Measurements from ENCODE around the gene LDLR. TPM values are rescaled to one million over a fixed set of nuclear protein-coding genes. Genes with fewer than 3 reads are reported as not detected.
A peak's percentile ranks its signal among the peaks of the same experiment; 100 is the strongest.
"Not testable (repeated sequence)": the region's sequence is repeated elsewhere in the genome, so short reads cannot be mapped to it uniquely, and the experiment has no call there.

LDLR gene
- total RNA-seq, 1 donor from 2014 or later: 76.7 TPM

DNA sequence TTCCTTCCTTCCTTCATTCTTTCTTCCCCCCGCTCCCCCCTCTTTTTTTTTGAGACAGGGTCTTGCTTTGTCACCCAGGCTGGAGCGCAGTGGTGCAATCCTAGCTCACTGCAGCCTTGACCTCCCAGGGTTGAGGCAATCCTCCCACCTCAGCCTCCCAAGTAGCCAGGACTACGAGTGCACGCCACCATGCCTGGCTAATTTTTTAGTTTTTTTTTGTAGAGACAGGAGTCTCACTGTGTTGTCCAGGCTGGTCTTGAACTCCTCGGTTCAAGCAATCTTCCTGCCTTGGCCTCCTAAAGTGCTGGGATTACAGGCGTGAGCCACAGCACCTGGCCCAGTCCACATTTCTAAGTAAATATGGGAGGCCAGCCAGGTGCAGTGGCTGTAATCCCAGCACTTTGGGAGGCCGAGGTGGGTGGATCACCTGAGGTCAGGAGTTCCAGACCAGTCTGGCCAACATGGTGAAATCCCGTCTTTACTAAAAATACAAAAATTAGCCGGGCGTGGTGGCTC lies 50.8 kb downstream of the LDLR start:
- DNase-seq (ENCODE audit: low read depth): not testable (repeated sequence)

DNA sequence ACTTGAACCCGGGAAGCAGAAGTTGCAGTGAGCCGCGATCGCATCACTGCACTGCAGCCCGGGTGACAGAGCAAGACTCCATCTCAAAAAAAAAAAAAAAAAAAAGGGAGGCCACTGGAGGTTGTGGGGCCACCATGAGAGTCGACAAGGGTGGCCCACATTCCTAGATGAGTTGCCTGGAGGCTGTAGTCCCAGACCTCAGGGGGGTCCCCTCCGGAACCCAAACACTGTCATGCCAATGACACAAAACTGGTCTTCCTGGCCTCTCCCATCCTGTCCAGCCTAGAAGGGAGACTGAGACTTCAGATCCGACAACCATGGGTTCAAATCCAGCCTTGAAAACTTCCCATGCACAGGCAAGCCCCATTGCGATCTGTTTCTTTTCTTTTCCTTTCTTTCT lies 51.6 kb downstream of the LDLR start:
- DNase-seq (ENCODE audit: low read depth): no peak

DNA sequence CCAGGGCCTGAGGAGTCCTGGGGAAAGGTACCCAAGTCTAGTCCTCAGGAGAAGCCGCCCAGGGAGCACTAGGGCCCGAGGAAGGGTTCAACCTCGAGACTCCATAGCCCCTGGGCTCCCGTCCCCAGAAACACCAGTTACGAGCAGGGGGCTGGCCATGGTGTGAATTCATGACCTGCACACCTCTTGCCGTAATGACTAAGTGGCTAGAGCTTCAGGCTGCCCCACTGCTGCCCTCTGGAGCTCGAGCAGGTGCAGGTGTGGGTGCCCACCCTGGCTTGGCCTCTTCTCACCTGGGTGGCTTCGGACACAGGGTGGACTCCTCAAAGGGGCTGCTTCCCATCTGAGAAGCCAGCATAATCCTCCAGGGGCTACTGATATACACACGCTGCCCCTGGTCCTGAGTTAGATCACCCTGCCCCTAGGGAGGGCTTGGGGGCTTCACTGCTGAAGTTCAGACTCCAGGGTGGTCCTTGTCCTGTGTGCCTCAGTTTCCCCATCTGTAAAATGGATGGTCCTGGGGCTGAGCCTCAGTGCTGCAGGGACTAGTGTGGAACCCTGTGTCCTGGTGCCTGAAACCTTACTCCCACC lies 52.8 kb downstream of the LDLR start:
- no peak for DNase-seq (ENCODE audit: low read depth)

DNA sequence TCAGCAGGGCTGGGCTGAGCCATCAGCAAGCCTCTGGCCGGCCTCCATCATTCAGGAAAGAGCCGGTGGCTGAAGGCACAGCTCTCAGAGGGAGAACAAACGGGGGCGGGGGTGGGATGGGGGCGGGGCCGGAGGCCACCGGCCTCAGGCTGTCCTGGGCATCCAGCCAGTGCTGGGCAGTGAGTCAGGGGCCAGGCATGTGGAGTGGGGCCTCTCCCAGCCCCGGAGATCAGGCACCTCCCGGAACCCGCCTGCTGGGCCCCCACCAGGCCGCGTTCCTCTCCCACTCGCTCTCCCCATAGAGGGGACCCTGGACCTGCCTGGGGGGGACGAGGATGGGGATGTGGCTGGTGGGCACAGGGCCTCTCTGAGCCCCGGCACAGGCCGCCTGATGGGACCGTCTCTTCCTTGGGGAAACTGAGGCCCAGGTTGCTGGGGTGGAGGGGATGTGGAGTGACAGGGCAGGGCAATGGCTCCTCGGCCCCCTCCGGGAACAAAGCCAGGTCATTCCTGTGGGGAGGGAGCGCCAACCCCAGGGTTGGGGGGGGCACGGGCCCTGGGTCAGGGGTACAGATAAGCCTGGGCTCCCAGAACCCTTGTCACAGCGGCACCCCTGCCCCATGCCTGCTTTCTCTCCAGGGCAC lies 53.4 kb downstream of the LDLR start:
- DNase-seq (ENCODE audit: low read depth): peak; percentile 87

DNA sequence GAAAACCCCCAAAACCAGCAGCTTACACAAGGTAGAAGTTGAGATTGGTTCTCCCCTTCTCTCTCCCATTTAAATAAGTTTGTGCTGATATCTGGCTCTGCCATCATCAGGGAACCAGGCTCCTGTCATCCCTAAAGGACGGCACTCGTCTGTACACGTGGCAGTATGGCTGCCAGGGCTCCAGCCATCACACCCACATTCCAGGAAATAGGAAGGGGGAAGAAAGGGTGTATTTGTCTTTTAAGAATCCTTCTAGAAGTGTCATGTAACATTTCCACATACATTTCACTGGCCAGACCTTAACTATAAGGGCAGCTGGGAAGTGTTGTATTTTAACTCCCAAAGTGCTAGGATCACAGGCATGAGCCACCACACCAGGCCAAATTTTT lies 56.3 kb downstream of the LDLR start:
- DNase-seq (ENCODE audit: low read depth): no peak

DNA sequence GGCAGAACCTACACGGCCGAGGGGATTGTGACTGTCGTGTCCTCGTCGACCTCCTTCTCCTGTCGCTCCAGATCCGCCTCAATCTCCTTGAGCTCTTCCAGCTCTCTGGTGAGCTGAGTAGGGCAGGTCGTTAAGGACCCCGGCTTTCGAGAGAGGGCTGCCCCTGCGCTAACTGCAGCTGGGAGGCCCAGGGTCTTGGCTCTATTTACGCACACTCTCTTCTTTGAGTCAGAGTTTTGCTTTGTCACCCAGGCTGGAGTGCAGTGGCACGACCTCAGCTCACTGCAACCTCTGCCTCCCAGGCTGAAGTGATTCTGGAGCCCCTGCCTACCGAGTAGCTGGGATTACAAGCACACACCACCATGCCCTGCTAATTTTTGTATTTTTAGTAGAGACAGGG lies 58.7 kb downstream of the LDLR start:
- no peak for DNase-seq (ENCODE audit: low read depth)

DNA sequence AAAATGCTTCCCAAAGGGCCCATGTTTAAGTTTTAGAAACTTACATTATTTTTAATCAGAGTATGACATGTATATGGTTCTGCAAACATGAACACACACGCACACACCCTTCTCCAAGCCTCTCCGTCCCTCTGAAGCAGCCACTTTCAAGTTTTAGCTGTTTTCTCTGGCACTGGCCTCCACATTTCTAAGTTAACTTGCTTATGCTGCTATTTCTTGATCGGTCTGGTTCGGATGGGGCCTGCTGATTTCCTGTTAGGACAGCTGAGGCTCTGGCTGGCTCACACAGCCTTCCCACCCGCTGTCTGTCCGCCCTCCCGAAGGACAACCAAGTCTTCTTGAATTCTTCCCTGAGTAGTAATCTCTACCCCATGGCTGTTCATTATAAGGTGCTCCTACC lies 61.9 kb downstream of the LDLR start:
- DNase-seq (ENCODE audit: low read depth): no peak

DNA sequence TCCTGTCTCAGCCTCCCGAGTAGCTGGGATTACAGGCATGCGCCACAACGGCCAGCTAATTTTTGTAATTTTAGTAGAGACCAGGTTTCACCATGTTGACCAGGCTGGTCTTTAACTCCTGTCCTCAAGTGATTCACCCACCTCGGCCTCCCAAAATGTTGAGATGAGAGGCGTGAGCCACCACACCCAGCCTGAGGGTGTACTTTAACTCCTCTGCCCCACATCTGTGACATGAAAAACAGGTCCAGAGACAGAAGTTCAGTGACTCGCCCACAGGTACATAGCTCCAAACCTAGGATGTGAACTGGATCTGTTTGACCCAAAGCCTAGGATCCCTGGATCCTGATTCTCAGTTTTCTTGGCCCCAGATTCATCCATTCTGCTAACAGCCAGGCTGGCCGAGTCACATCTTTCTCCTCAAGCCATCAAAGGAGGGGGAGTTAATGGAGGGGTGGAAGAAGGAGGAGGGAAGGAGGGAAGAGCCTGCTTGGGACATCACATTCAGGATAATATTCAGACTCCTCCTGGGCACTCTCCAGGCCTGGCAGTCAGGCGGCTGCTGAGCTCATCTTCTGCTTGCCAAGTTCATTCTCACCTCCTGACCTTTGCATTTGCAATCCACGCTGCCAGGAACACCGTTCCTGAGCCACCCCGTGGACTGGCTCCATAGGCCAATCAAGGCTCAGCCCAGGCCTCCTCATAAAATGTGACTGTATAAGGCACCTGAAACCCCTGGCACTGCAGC lies 63.2 kb downstream of the LDLR start:
- DNase-seq (ENCODE audit: low read depth): peak; percentile 93

DNA sequence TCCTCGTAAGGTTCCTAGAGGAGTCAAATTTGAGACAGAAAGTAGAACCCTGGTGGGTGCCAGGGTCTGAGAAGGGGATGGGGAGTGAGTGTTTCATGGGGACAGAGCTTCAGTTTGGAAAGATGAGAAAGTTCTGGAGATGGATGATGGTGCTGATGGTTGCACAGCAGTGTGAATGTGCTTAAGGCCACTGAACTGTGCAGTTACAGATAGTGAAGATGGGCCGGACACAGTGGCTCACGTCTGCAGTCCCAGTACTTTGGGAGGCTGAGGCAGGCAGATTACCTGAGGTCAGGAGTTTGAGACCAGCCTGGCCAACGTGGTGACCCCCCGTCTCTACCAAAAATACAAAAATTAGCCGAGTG lies 65.4 kb downstream of the LDLR start:
- DNase-seq (ENCODE audit: low read depth): no peak

DNA sequence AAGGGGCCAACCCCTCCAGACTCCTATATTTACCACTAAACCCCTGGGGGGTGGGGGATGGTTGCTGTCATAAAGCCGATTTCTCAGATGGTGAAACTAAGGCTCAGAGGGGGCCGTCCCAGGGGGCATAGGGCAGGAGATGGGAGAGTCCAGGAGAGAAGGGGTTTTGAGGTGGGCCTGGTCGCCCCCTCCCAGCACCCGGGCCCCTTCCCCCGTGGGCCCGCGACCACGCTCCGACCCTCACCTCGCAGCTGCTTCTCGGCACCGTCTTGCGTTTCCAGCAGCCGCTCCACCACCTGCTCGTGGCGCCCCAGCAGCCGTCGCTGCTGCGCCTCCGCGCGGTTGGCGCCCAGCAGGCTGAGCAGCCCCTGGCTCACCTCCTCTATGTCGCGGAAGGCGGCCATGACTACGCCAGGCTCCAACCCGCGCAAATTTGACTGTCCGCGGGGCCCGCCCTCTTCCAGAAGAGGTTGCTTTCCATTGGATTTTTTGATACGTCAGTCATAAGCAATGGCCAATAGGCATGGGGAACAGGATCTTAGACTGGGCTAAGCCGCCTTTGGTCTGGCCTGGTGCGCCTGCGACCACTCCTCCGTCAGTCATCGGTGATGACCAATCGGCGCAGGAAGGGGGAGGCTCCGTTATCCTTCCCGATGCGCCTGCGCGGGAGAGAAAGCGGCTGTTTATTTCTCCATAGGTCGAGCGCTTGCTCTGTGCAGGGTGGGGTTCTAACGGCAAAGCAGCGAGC lies 66.3 kb downstream of the LDLR start, which contains the start of gene SPC24:
Gene SPC24, minus strand, starts transcription at position 410 of the 748 bp plus-strand sequence. Its CDS starts 6 bp downstream, at position 404.
- DNase-seq (ENCODE audit: low read depth): peak; percentile 96

DNA sequence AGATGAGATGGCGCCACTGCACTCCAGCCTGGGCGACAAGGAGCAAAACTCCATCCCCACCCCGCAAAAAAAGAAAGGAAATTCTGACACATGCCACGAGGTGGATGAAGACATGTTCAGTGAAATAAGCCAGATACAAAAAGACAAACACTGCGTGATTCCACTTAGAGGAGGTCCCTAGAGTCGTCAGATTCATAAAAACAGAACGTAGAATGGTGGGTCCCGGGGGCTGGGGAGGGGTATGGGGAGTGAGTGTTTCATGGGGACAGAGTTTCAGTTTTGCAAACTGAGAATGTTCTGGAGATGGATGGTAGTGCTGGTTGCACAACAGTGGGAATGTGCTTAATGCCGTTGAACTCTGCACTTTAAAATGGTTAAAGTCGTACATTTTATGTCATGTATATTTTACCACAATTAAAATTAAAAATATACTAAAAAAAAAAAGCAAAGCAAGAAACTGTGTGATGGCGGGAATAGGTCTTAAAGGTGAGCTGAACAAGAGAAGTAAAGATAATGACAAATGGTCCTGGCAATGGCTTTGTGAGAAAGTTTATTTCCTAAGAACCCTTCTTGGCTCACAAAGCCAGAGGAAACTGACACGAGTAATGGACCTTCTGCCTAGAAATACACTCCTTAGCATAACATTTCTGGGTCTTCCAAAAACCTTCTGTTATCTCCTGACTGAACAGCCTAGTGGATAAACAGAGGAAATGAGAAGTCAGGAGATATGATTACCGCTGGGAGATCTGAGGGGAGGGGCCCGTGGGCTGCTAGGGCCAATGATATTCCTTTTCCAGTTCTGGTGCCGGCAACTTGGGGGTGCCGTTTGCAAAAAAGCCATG lies 70.6 kb downstream of the LDLR start:
- no peak for DNase-seq (ENCODE audit: low read depth)

DNA sequence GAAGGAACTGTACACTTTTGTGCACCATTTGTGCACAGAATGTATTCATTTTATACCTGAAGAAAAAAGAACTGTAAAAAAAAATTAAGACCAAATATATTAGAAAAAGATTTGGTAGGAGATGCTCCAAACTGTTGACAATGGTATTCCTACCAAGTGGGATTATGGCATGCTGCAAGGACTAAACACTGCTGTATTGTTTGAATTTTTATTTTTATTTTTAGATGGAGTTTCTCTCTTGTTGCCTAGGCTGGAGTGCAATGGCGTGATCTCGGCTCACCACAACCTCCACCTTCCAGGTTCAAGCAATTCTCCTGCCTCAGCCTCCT lies 71.1 kb downstream of the LDLR start:
- not testable (repeated sequence) for DNase-seq (ENCODE audit: low read depth)

DNA sequence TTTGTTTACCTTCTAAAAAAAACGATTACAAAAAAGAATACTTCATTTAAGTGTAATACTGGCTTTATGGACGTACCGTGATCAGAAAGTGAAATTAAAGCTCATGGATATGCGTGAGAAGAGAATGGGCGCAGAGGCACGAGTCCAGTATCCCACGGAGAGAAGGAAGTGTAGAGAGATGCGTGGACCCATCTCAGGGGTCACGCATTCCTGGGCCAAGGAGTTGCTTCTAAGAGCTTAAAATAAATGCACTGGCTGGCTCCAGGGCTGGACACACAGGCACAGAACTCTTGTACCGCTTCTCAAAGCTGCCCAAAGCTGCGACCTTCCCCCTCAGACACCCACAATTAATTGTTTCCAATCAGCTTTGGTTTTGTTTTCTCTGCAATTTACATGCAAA lies 75.0 kb downstream of the LDLR start:
- no peak for DNase-seq (ENCODE audit: low read depth)

DNA sequence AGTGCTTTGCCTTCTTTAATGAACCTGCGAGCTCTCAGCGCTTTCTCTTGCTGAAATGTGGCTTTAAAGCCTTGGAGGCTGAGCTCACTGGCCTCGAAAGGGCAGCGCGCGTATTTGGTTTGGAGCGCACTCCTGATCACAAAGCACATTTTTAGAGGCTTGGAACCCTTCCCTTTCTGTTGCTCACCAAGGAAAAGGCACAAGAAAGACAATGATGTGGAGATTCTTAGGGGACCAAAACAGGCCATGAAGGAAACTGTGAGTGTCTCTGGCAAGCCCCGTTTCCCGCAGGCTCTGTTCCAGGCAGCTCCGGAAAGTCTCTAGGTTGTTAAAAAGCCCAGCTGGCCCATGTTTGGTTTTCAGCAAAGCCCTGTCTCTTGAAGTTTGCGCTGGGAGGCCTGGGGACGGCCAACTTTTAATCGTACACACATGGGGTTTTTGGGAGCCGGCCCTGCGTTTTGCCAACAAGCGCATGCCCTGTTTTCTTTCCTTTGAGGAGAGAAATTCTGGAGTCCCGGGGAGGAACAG lies 75.7 kb downstream of the LDLR start:
- DNase-seq (ENCODE audit: low read depth): no peak

DNA sequence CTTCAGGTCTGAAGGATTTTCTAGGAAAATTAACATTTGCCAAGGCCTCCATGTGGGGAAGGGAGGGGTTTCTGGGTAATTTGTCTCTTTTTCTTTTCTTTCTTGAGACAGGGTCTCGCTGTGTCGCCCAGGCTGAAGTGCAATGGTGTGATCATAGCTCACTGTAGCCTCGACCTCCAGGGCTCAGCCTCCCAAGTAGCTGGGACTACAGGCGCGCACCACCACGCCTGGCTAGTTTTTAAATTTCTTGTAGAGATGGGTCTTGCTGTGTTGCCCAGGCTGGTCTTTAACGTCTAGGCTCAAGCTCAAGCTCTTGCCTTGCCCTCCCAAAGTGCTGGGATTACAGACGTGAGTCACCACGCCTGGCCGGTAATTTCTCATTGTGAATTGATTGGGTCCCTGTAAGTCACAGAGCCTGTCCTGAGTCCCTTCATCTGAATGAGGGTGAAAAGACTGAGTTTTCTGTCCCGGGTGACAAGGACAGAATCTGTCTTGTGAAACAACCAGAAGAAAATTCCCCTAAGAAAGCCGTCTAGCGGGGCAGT lies 76.3 kb downstream of the LDLR start:
- no peak for DNase-seq (ENCODE audit: low read depth)

DNA sequence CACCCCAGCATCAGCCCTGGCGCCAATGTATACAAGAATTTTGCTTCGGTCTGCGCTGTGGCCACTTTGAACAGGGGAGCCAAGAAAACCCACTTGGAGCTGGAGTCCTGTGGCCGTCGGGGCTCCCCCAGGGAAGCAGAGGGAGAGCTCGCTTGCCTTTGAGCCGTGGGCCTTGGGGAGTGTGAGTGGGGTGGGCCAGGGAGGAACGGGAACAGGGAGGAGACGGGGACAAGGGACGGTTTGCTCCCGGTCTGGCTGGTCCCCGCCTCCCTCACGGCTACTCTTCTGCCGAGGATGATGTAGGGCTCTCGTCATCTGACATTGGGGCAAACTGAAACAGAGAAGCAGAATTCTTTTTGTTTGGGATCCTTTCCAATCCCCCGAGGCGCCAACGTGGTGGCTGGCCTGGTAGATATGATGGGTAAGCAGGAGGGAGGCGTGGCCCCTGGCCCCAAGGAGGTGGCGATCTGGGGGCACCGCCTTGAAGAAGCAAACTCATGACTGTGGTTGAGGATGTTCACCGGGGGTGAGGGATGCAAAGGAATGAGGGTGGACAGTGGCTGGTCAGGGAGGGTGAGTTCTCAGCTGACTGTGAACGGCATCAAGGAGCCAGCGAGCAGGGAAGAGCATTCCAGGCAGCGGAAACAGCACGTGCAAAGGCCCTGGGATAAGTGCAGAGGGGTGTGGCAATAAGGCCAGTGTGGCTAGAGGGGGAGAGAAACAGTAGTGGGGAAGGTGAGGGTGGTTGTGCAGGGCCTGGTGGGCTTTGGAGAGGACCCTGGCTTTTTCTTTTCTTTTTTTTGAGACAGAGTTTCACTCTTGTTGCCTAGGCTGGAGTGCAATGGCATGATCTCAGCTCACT lies 77.2 kb downstream of the LDLR start:
- DNase-seq (ENCODE audit: low read depth): no peak

DNA sequence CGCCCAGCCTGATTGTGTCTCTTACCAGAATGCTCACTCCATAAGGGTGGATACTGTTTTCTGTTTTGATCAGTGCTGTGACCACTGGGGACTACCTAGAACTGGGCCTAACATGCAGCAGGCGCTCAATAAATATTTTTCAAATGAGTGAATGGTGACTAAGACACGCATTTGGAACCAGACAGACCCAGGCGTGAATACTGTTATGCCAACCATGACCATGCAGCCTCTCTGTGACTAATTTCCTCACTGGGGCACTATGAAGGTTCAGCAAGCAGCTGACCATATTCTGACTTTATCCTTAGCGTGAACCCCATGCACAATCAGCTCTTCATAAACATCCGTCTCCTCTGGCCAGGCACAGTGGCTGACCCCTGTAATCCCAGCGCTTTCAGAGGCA lies 79.3 kb downstream of the LDLR start:
- peak; percentile 99 for DNase-seq (ENCODE audit: low read depth)

DNA sequence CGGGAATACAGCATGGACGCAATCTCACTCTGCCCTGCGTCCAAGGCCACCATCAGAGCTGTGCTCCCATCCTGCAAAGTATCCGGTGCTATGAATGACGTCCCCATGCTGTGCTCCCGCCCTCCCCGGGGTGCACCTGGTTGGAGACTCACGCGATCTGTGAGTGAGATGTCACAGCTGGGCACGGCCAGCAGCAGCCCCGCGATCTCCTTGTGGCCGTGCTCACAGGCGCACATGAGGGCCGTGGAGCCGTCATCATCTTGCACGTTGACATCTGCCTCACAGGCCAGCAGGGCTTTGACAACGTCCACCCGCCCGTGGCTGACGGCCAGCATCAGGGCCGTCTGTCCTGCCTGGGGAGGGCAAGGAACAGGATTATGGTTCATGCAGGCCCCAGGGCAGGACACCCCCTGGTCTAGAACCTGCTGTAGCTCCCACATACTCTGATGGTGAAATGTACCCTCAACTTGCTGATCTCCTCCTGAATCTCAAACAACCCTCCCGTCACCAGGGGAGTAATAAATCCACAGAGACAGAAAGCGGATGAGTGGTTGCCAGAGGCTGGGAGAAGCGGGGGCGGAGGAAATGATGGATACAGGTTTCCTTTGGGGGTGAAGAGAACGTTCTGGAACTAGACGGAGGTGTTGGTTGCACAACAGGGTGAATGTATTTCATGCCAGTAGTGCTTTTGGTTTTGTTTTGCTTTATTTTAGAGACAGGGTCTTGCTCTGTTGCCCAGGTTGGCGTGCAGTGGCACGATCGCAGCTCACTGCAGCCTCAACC lies 80.8 kb downstream of the LDLR start:
- no peak for DNase-seq (ENCODE audit: low read depth)

DNA sequence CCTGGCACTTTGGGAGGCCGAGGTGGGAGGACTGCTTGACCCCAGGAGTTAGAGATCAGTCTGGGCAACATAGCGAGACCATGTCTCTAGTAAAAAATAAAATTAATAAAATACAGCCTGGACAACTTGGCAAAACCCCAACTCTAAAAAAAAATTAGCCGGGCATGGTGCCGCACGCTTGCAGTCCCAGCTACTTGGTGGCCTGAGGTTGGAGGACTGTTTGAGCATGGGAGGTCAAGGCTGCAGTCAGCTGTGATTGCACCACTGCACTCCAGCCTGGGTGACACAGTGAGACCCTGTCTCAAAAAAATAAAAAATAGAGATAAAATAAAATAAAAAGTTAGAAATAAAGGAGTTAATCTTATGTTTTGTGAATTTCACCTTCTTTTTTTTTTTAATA lies 81.9 kb downstream of the LDLR start:
- DNase-seq (ENCODE audit: low read depth): no peak

All from renal cortical epithelial cell (primary cell).